ENCODE data around the gene ERBB4.

The ERBB4 gene

GRCh38 chr2:212327171-212327809 is 211.3 kb downstream of the ERBB4 start:
- H3K9me3 ChIP-seq: no peaks in the 10 kb centered on the region
- H3K27ac ChIP-seq: no peak overlapping the region
- TF ChIP-seq CTCF (IDR thresholded peaks at IDR 0.05): no peak
- no peak overlapping the region for H3K4me3 ChIP-seq (ENCODE audit: low read depth in 1 of 2, low read length in 1 of 2)
- H3K4me1 ChIP-seq (ENCODE audit: control insufficient read depth in 1 of 2, insufficient read depth in 1 of 2, low read depth in 1 of 2, low read length in 1 of 2): no peaks in the 10 kb centered on the region
- H3K36me3 ChIP-seq: no peaks in the 10 kb centered on the region
- no peaks in the 10 kb centered on the region for H3K27me3 ChIP-seq

GRCh38 chr2:212318636-212319035 is 220.0 kb downstream of the ERBB4 start:
- H3K27me3 ChIP-seq: no peaks in the 10 kb centered on the region
- no peak for TF ChIP-seq CTCF (IDR thresholded peaks at IDR 0.05)
- no peak overlapping the region for H3K27ac ChIP-seq
- no peaks in the 10 kb centered on the region for H3K9me3 ChIP-seq
- no peaks in the 10 kb centered on the region for H3K4me1 ChIP-seq (ENCODE audit: control insufficient read depth in 1 of 2, insufficient read depth in 1 of 2, low read depth in 1 of 2, low read length in 1 of 2)
- no peak overlapping the region for H3K4me3 ChIP-seq (ENCODE audit: low read depth in 1 of 2, low read length in 1 of 2)
- H3K36me3 ChIP-seq: no peaks in the 10 kb centered on the region

GRCh38 chr2:212314680-212315079 is 223.9 kb downstream of the ERBB4 start:
- Histone ChIP-seq H3K4me1 (ENCODE audit: control insufficient read depth in 1 of 2, insufficient read depth in 1 of 2, low read depth in 1 of 2, low read length in 1 of 2) (no peaks in the 10 kb centered on the region), H3K4me3 (ENCODE audit: low read depth in 1 of 2, low read length in 1 of 2) (no peak overlapping the region), H3K9me3 (no peaks in the 10 kb centered on the region), H3K27me3 (no peaks in the 10 kb centered on the region), H3K36me3 (no peaks in the 10 kb centered on the region), H3K27ac (no peak overlapping the region)
- no peak for TF ChIP-seq CTCF (IDR thresholded peaks at IDR 0.05)

- Histone ChIP-seq H3K27me3 (no peaks in the 10 kb centered on the region), H3K4me1 (ENCODE audit: control insufficient read depth in 1 of 2, insufficient read depth in 1 of 2, low read depth in 1 of 2, low read length in 1 of 2) (no peaks in the 10 kb centered on the region), H3K27ac (no peak overlapping the region), H3K36me3 (no peaks in the 10 kb centered on the region), H3K4me3 (ENCODE audit: low read depth in 1 of 2, low read length in 1 of 2) (no peak overlapping the region), H3K9me3 (no peaks in the 10 kb centered on the region)
- no peak for TF ChIP-seq CTCF (IDR thresholded peaks at IDR 0.05)
Measured at GRCh38 chr2:212311807-212312404, 226.7 kb downstream of the ERBB4 start.

GRCh38 chr2:212299943-212300342 is 238.7 kb downstream of the ERBB4 start:
- H3K27ac ChIP-seq: no peak overlapping the region
- H3K36me3 ChIP-seq: no peaks in the 10 kb centered on the region
- no peak overlapping the region for H3K4me3 ChIP-seq (ENCODE audit: low read depth in 1 of 2, low read length in 1 of 2)
- no peaks in the 10 kb centered on the region for H3K4me1 ChIP-seq (ENCODE audit: control insufficient read depth in 1 of 2, insufficient read depth in 1 of 2, low read depth in 1 of 2, low read length in 1 of 2)
- no peaks in the 10 kb centered on the region for H3K27me3 ChIP-seq
- TF ChIP-seq CTCF (IDR thresholded peaks at IDR 0.05): no peak
- no peaks in the 10 kb centered on the region for H3K9me3 ChIP-seq
